ENCODE measurements around the gene CYTH1. TPM values are rescaled to one million over a fixed set of nuclear protein-coding genes. Genes with fewer than 3 reads are reported as not detected.

CYTH1 gene
- total RNA-seq, 2 donors from 2014 or later, result 54.6 to 68.9 TPM

GRCh38 chr17:78675316-78675616 lies 106.8 kb downstream of the CYTH1 start:
- intact Hi-C loops (cut with DNase I), result no loop called here
- Histone ChIP-seq H3K4me1 (no peaks in the 10 kb centered on the region), H3K27ac (no peak overlapping the region), H3K9ac (ENCODE audit: low read depth in 2 of 2, low read length in 2 of 2) (no peak overlapping the region), H3K9me3 (no peaks in the 10 kb centered on the region), H3K36me3 (peaks cover 23% of the 10 kb centered on the region), H3K27me3 (no peaks in the 10 kb centered on the region), H3K4me3 (no peak overlapping the region)
- no peak for TF ChIP-seq CTCF (IDR thresholded peaks at IDR 0.05)
- no peak for DNase-seq

- no peak for DNase-seq
- no peak overlapping the region for H3K27ac ChIP-seq
- no peaks in the 10 kb centered on the region for H3K4me1 ChIP-seq
- H3K4me3 ChIP-seq, result no peak overlapping the region
- no peaks in the 10 kb centered on the region for H3K27me3 ChIP-seq
- no peak for TF ChIP-seq CTCF (IDR thresholded peaks at IDR 0.05)
- intact Hi-C loops (cut with DNase I), result no loop called here
- no peaks in the 10 kb centered on the region for H3K9me3 ChIP-seq
- H3K36me3 ChIP-seq, result peaks cover 18% of the 10 kb centered on the region
- H3K9ac ChIP-seq (ENCODE audit: low read depth in 2 of 2, low read length in 2 of 2), result no peak overlapping the region
Measured at GRCh38 chr17:78674595-78675315, 107.3 kb downstream of the CYTH1 start.

- Histone ChIP-seq H3K36me3 (peaks cover 14% of the 10 kb centered on the region), H3K4me1 (no peaks in the 10 kb centered on the region), H3K4me3 (no peak overlapping the region), H3K27ac (no peak overlapping the region), H3K9me3 (no peaks in the 10 kb centered on the region), H3K27me3 (no peaks in the 10 kb centered on the region), H3K9ac (ENCODE audit: low read depth in 2 of 2, low read length in 2 of 2) (no peak overlapping the region)
- no peak for DNase-seq
- intact Hi-C loops (cut with DNase I), result no loop called here
- TF ChIP-seq CTCF (IDR thresholded peaks at IDR 0.05), result no peak
Measured at GRCh38 chr17:78674156-78674555, 107.9 kb downstream of the CYTH1 start.

GRCh38 chr17:78673395-78673794 lies 108.7 kb downstream of the CYTH1 start:
- intact Hi-C loops (cut with DNase I), result no loop called here
- no peaks in the 10 kb centered on the region for H3K9me3 ChIP-seq
- H3K9ac ChIP-seq (ENCODE audit: low read depth in 2 of 2, low read length in 2 of 2), result no peak overlapping the region
- no peaks in the 10 kb centered on the region for H3K27me3 ChIP-seq
- H3K4me1 ChIP-seq, result no peaks in the 10 kb centered on the region
- no peak overlapping the region for H3K4me3 ChIP-seq
- no peak for TF ChIP-seq CTCF (IDR thresholded peaks at IDR 0.05)
- DNase-seq, result no peak
- H3K27ac ChIP-seq, result no peak overlapping the region
- H3K36me3 ChIP-seq, result peaks cover 14% of the 10 kb centered on the region

GRCh38 chr17:78672871-78673371 lies 109.2 kb downstream of the CYTH1 start:
- Histone ChIP-seq H3K4me1 (no peaks in the 10 kb centered on the region), H3K9ac (ENCODE audit: low read depth in 2 of 2, low read length in 2 of 2) (no peak overlapping the region), H3K36me3 (peaks cover 14% of the 10 kb centered on the region), H3K27ac (no peak overlapping the region), H3K4me3 (no peak overlapping the region), H3K9me3 (no peaks in the 10 kb centered on the region), H3K27me3 (no peaks in the 10 kb centered on the region)
- intact Hi-C loops (cut with DNase I), result no loop called here
- no peak for DNase-seq
- TF ChIP-seq CTCF (IDR thresholded peaks at IDR 0.05), result no peak

Data from colonic mucosa (tissue), 4 donors.